Measurements from ENCODE around the gene HMCN2.

DNA sequence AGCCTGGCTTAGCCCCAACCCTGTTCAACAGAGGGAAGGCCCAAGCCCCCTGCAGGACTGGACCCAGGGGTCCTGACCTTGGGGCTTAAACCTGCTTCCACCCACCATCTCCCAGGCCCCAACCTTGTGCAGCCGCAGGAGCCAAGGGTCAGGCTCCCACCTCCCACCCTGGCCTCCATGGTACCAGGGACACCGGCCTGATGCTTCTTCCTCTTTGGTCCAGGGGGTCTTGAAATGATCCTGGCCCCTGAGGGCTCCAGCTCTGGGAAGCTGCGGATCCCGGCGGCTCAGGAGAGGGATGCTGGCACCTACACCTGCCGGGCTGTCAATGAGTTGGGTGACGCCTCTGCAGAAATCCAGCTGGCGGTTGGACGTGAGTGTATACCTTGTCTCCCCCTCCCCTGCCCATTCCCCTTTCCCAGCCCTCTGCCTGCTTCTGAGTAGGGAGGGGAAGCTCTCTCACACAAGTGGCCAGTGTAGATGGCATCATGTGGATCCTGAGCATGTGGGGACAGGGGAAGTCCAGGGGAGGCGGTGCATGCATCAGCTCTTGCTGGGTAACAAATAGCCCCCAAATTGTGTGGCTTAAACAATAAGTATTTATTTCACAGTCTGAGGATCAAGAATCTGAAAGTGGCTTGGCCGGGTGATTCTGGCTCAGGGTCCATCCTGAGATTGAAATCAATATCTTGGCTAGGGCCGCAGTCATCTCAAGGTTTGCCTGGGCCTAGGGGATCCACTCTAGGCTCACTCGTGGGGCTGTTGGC is 44.3 kb downstream of the HMCN2 start:
- TF ChIP-seq POLR2A (IDR thresholded peaks at IDR 0.05; ENCODE audit: low read depth, low read length) = no peak
- no peak for TF ChIP-seq CTCF (IDR thresholded peaks at IDR 0.05; ENCODE audit: extremely low read depth in 1 of 2, insufficient read depth in 1 of 2, low read depth in 1 of 2, low read length in 2 of 2)
- TF ChIP-seq GATA2 (IDR thresholded peaks at IDR 0.05; ENCODE audit: insufficient read depth, insufficient read length, low read depth, low read length) = no peak
- no peak for TF ChIP-seq POLR2AphosphoS5 (IDR thresholded peaks at IDR 0.05; ENCODE audit: insufficient read depth, low read depth, low read length)
- no peak for TF ChIP-seq JUN (IDR thresholded peaks at IDR 0.05; ENCODE audit: borderline replicate concordance, insufficient read depth, insufficient read length, low read depth)
- no peak for TF ChIP-seq EZH2 (IDR thresholded peaks at IDR 0.05; ENCODE audit: borderline replicate concordance, low read depth, low read length, severe bottlenecking)
- TF ChIP-seq MYC (IDR thresholded peaks at IDR 0.05; ENCODE audit: low read depth, low read length) = no peak
- TF ChIP-seq MAX (IDR thresholded peaks at IDR 0.05; ENCODE audit: insufficient read depth, insufficient read length) = no peak
- no peak for TF ChIP-seq FOS (IDR thresholded peaks at IDR 0.05; ENCODE audit: borderline replicate concordance, insufficient read depth, low read length)
